CD4-positive, alpha-beta T cell (primary cell): Measurements from ENCODE around the gene MGAT5. TPM values are rescaled to one million over a fixed set of nuclear protein-coding genes. Genes with fewer than 3 reads are reported as not detected.
A peak's percentile ranks its signal among the peaks of the same experiment; 100 is the strongest.

Experiments used
- ATAC-seq: fragments of 200-7000 bp; cut with Tn5 transposase; one replicate; pipeline ENCODE4 v1.10.0; 2022; ENCODE audit warnings: mild to moderate bottlenecking; ENCODE audit not compliant: poor library complexity
- CTCF ChIA-PET: fragments of 350-600 bp; sonication (Branson Sonifier 250); formaldehyde crosslinking; loops from one replicate; lab custom pipeline; 2021; ENCODE audit warnings: antibody characterized with exemption, inconsistent platforms; lab: Charles Lee
- POLR2A ChIA-PET: fragments of 350-600 bp; sonication (Branson Sonifier 250); formaldehyde crosslinking; loops from one replicate; lab custom pipeline; 2021; ENCODE audit warnings: antibody characterized with exemption, inconsistent platforms; lab: Charles Lee
- DNase-seq, 14 experiments: peaks; one replicate each; pipeline ENCODE4 v3.0.0-alpha.2; 2013 to 2020; ENCODE audit warnings: mixed read lengths in 2 of 14
- H3K27ac ChIP-seq, 2 donors: one replicate each; pipeline versions ENCODE4 v1.5.1 to v1.7.0; 2013; ENCODE audit warnings: low read length in 2 of 2, low read depth in 1 of 2, mild to moderate bottlenecking in 1 of 2
- H3K27me3 ChIP-seq, 2 experiments: 1 replicate in 1 of 2; 2 replicates in 1 of 2; pipeline versions ENCODE4 v1.6.1 to v1.7.0; 2013; ENCODE audit warnings: low read length in 2 of 2, control low read depth in 1 of 2, mild to moderate bottlenecking in 1 of 2, moderate library complexity in 1 of 2; ENCODE audit not compliant: insufficient read depth in 2 of 2, control insufficient read depth in 1 of 2
- H3K36me3 ChIP-seq: one replicate; pipeline ENCODE4 v1.6.1; 2013; ENCODE audit warnings: low read length, control low read depth; ENCODE audit not compliant: insufficient read depth
- H3K4me1 ChIP-seq: one replicate; pipeline ENCODE4 v1.6.1; 2013; ENCODE audit warnings: low read length, control low read depth; ENCODE audit not compliant: insufficient read depth
- H3K4me3 ChIP-seq: one replicate; pipeline ENCODE4 v1.5.1; 2013; ENCODE audit warnings: mild to moderate bottlenecking, low read length, moderate library complexity
- H3K9me3 ChIP-seq, 2 experiments: 1 replicate in 1 of 2; 2 replicates in 1 of 2; pipeline versions ENCODE4 v1.6.1 to v1.7.0; 2013; ENCODE audit warnings: low read length in 2 of 2, mild to moderate bottlenecking in 2 of 2, control low read depth in 1 of 2, moderate library complexity in 1 of 2; ENCODE audit not compliant: control insufficient read depth in 1 of 2, insufficient read depth in 1 of 2
- H3K27ac Mint-ChIP-seq: one replicate; pipeline ENCODE4 v1.8.0; 2020; ENCODE audit warnings: mixed read lengths
- H3K27me3 Mint-ChIP-seq: one replicate; pipeline ENCODE4 v1.8.0; 2021; ENCODE audit warnings: mixed read lengths
- H3K36me3 Mint-ChIP-seq: one replicate; pipeline ENCODE4 v1.8.0; 2021; ENCODE audit warnings: low read depth, mixed read lengths
- H3K4me1 Mint-ChIP-seq: one replicate; pipeline ENCODE4 v1.8.0; 2021; ENCODE audit warnings: low read depth, mixed read lengths
- H3K4me3 Mint-ChIP-seq: one replicate; pipeline ENCODE4 v1.8.0; 2020; ENCODE audit warnings: mild to moderate bottlenecking, mixed read lengths
- H3K9me3 Mint-ChIP-seq: one replicate; pipeline ENCODE4 v1.8.0; 2020; ENCODE audit warnings: mixed read lengths
- CTCF ChIP-seq: fragments of 200-600 bp; IDR thresholded peaks from one replicate; pipeline ENCODE4 v1.8.0; 2022; ENCODE audit warnings: antibody characterized with exemption, mild to moderate bottlenecking
- intact Hi-C, 2 experiments: fragments of 100-400 bp; cut with DNase I in 1 of 2; cut with micrococcal nuclease in 1 of 2; formaldehyde crosslinking; loops; one replicate each; pipeline versions ENCODE4 v1.15.1 to v1.9.0; 2023 to 2025; cut with DNase I, micrococcal nuclease
- total RNA-seq, 174 experiments: library from RNA in 2 of 174; stranded (reverse) in 2 of 174; gene quantifications; one replicate each; pipeline ENCODE4 v1.2.3 and lab custom pipeline; 2021 to 2026

MGAT5 gene
- total RNA-seq, 2 experiments from 2014 or later: 77.5 to 77.8 TPM

- Histone ChIP-seq H3K27me3 (no peaks in the 10 kb centered on the region), H3K4me3 (no peak overlapping the region), H3K9me3 (no peaks in the 10 kb centered on the region), H3K4me1 (peaks cover 12% of the 10 kb centered on the region), H3K36me3 (peaks cover 5% of the 10 kb centered on the region), H3K27ac (no peak overlapping the region)
- Mint-ChIP-seq H3K27ac (peak overlapping the region; percentile 18), H3K4me3 (no peak overlapping the region), H3K4me1 (peaks cover 78% of the 10 kb centered on the region), H3K36me3 (peaks cover 28% of the 10 kb centered on the region), H3K9me3 (no peaks in the 10 kb centered on the region), H3K27me3 (no peaks in the 10 kb centered on the region)
- DNase-seq (no peak), ATAC-seq (no peak)
- CTCF ChIA-PET: no interaction called here
- intact Hi-C loops: no loop called here
- no peak for TF ChIP-seq CTCF
- POLR2A ChIA-PET: interaction anchor here (0.6 kb wide), 1 partner anchor 127 kb away, joined by 4 read pairs; no protein-coding TSS in a partner anchor
These were observed 71.8 kb downstream of the MGAT5 start for GRCh38 chr2:134325696-134326095.

- Histone ChIP-seq H3K4me1 (peaks cover 2% of the 10 kb centered on the region), H3K9me3 (no peaks in the 10 kb centered on the region), H3K27me3 (no peaks in the 10 kb centered on the region), H3K36me3 (peaks cover 11% of the 10 kb centered on the region), H3K27ac (no peak overlapping the region), H3K4me3 (no peak overlapping the region)
- no peak for TF ChIP-seq CTCF
- peaks cover 61% of the 10 kb centered on the region for H3K4me1 Mint-ChIP-seq
- DNase-seq (no peak), ATAC-seq (no peak)
- no peak overlapping the region for H3K4me3 Mint-ChIP-seq
- H3K27me3 Mint-ChIP-seq: no peaks in the 10 kb centered on the region
- intact Hi-C loops: no loop called here
- peaks cover 8% of the 10 kb centered on the region for H3K9me3 Mint-ChIP-seq
- CTCF ChIA-PET: no interaction called here
- H3K36me3 Mint-ChIP-seq: peaks cover 39% of the 10 kb centered on the region
- no peak overlapping the region for H3K27ac Mint-ChIP-seq
- POLR2A ChIA-PET: no interaction called here
These were observed 73.5 kb downstream of the MGAT5 start for GRCh38 chr2:134327367-134327766.

- ChIA-PET POLR2A (no interaction called here), CTCF (no interaction called here)
- H3K9me3 ChIP-seq: no peaks in the 10 kb centered on the region
- peaks cover 11% of the 10 kb centered on the region for H3K36me3 ChIP-seq
- H3K27ac ChIP-seq: no peak overlapping the region
- no peaks in the 10 kb centered on the region for H3K27me3 Mint-ChIP-seq
- DNase-seq (no peak), ATAC-seq (no peak)
- H3K4me3 ChIP-seq: no peak overlapping the region
- peaks cover 8% of the 10 kb centered on the region for H3K9me3 Mint-ChIP-seq
- no peaks in the 10 kb centered on the region for H3K4me1 ChIP-seq
- peaks cover 33% of the 10 kb centered on the region for H3K4me1 Mint-ChIP-seq
- no peak for TF ChIP-seq CTCF
- no peak overlapping the region for H3K27ac Mint-ChIP-seq
- peaks cover 53% of the 10 kb centered on the region for H3K36me3 Mint-ChIP-seq
- intact Hi-C loops: no loop called here
- H3K27me3 ChIP-seq: no peaks in the 10 kb centered on the region
- no peak overlapping the region for H3K4me3 Mint-ChIP-seq
These were observed 77.2 kb downstream of the MGAT5 start for GRCh38 chr2:134331081-134331480.
